GM18498 (cell line): ENCODE measurements around the gene HOXA5.

Source experiments
- ATAC-seq: cut with Tn5 transposase; IDR thresholded peaks from one replicate; pipeline ENCODE4 v1.9.1; 2021; ENCODE audit warnings: mild to moderate bottlenecking, moderate library complexity; ENCODE audit not compliant: unreplicated experiment

HOXA5 gene

DNA sequence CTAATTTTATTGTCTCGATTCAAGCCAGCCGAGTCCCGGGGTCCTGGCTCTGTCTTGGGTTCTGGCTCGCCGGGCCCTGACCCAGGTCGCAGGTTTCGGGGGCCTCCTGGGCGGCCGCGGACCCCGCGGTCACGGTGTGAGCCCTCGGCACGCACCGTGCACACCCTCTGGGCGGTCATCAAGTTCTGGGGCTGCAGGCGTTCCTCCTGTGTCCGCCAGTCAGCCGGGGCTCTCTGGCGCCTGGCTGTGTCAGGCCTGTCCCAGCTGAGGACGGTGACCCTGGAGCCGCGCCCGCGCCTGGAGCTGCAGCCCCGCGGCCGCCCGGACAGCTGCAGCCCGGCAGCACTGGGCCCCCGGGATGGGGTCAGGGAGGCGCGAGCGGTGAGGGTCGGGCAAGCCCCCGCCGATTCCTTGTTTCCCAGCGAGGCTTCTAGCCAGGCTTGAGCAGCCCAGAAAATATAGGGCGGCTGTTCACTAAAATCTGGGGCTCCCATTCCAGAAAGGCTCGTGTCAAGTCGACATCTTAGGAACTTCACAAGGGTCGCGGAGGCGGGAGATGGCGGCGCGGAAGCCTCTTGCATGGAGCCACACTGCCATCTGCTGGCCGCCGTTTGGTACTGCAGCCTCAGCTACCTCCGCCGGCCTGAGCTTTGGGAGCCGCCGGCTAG is 17.2 kb upstream of the HOXA5 start:
- ATAC-seq: peak; percentile 62

DNA sequence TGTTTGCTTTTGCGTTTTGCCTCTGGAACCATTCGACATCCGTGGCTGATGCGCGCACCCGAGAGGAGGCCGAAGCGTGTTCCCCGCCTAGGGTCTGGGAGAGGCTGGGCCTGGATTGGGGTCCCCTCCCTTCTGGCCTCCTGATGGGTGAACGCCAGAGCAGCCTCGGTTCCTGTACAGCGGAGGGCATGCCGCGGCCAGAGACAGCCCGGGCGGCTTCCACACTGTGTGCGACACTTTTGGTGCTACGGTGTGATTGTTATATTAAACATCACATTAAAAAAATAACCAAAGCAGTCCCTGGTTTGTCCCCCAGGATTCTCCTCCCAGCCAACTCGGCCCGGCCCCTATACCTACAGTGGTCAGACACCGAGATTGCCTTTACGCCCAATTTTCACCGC is 16.7 kb upstream of the HOXA5 start:
- no peak for ATAC-seq

DNA sequence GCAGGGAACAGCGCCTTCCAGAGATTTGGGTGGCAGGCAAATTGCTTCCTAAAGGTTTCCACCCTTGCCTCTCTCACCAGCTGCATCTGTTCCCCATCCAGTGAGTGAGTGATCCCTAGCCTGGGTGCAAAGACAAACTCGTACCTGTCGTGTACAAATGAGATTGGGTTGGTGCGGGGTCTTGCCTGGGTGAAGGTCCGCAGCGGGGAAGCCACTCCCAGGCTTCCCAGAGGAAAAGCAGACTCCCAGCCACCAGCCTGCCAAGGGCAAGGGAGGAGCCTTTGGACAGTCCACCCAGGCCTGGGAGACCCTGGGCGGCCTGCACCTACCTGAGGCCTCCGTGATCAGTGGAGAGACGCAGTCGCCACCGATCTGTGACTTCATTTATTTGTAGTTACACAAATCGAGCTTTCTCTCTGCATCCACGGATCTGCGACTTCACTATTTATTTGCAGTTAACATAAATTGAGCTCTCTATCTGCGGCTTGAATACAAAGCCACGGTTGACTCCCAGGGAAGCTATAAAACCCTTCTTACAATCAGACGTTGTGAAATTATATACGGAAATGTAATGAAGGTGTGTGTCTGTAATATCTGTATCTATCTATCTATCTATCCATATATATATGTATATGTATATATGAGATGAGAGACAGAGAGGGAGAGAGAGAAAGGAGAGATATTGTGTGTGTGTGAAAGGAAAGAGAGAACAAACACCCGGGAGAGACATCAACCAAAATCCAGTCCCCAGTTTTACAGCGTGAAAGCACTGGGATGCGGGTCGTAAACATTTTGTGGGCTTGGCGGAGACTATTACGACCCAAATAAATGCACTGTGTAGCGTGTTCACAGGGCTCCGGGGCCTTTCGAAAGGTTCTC is 16.0 kb upstream of the HOXA5 start:
- ATAC-seq: no peak

DNA sequence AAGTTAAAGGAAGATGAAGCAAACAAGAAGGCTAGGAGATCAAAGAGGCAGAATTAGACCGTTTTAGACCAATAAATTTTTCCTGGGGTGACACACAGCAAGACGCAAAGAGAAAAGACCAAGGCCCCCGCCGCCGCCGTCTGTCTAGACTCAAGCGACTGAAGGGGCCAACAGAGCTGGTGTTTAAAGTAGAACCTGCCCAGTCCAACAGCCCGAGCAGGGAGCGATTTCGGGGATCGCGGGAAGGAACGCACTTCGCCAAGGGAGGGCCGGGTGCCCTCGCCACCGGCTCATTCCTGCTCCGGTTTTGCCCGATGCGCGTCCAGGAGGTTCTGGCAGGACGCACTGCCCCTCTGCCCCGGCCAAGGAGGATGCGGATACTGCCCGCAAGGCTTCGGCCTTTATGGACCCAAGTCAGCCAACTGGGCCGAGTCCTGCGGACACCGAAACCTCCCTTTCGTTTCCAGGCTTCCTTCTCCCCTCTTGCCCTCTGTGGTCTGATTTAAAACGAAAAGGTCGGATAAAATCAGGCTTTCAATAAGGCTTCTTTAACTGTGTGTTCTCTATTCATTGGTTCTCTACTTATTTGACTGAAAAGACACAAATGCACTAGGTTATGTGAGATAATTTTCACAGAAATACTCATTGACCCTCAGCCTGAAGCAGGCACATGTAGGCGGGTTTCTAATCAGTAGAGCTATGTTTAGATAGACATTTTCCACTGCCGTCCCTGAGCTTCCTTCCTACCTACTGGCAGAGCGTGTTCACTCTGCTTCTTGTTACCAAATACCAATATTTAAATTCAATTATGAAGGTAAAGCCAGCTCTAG is 15.2 kb upstream of the HOXA5 start:
- no peak for ATAC-seq

DNA sequence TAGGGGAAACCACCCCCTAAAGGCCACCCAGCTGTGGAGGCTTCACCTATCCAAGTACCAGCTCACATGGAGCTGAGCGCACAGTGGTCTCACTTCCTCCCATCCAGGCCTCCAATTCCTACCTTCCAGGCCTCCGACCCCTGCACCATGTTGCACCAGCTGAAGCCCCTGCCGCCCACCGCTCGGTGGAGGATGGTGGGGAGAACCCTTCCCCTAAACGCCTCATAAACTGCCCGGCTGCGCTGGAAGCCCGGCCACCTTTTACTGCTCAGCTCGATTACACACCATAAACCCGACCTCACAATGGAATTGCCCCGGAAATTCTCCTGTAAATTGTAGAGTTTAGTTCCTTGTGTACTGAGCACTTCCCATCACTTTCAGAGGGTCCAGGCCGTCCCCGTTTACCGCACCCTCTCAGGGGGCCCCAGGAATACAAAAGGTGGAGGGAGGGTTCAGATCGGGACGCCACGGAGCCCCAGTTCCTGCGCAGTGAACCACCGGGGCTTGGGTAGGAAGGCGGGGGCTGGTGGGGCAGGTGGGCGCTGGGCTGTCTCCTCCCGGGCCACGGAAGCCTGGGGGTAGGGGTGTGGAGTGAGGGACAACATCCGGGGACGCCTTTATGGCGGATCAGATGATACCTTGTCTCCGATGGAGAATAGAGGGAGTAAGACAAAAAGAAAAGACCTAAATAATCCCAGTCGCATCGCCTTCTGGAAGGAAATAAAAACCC is 14.4 kb upstream of the HOXA5 start:
- no peak for ATAC-seq

DNA sequence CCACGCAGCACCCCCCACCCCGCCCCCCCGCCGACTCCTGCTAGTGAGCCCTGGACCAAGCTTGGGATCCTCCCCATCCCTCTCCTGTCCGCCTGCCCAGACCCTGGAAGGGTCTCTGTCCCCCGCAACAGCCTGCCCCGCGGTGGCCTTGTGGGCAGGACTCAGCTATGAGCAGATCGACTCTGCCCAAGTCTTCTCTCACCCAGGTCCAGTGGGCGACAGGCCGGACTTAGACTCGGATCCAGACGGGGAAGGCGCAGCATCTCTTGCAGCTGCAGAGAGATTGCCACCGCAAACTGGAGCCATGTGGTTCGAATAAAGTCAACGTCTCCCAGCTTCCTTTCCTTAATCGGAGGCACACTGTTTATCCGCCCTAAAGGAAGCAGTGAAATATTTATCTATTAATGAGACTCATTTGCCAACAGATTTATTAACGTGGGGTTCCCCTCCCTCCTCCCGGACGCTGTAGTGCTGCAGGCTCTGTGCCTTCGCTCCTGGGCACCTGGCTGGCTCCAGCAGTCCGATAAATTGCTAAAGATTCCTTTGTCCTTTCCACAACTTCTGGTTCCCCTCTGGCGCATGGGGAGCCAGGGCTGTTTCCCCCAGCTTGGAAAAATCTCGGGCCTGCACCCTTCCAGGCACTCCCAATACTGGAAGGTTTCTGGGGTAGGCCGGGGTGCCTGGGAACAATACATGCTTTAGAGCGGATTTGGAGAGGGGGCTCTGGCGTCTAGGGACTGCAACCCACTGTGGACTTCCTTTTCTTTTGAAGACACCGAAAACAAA is 13.6 kb upstream of the HOXA5 start:
- no peak for ATAC-seq

DNA sequence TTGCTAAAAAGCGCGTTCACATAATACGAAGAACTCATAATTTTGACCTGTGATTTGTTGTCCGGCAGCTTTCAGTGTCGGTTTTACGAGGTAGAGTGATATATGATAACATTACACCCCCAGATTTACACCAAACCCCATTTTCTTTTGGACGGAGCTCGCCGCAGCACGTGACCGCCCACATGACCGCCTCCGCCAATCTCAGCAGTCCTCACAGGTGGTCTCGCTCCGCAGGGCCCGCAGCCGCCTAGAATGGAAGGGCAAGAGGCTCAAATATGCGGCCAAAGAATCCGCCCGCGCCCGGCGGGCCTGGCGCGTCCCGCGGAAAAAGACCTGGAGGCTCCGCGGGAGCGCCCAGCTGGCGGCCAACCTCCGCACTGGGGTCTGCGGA is 13.0 kb upstream of the HOXA5 start, which contains the start of gene HOXA7:
HOXA7 (minus strand) TSS at position 168 of the 391 bp plus-strand sequence; CDS start at position 38, 130 bp downstream.
- ATAC-seq: no peak

DNA sequence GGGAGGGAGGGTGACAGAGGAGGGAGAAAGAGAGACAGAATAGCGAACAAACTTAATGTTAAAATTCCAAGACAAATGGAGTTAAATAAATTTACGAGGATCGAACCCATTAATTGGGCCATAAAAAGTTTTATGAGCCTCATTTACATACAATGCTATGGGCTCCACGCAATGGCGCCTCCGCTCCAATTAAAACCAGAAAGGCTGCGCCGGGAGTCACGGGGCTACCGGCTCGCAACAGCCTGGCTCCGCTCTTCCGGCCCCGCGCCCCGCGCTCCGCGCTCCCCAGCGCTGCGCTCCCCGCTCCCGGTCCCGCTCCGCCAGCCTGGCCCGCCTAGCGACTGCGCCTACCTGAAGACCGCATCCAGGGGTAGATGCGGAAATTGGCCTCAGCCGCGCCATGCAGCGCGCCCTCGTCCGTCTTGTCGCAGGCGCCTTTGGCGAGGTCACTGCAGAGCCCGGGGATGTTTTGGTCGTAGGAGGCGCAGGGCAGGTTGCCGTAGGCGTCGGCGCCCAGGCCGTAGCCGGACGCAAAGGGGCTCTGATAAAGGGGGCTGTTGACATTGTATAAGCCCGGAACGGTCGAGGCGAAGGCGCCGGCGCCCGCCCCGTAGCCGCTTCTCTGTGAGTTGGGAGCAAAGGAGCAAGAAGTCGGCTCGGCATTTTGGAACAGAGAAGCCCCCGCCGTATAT is 12.5 kb upstream of the HOXA5 start:
- ATAC-seq: no peak

DNA sequence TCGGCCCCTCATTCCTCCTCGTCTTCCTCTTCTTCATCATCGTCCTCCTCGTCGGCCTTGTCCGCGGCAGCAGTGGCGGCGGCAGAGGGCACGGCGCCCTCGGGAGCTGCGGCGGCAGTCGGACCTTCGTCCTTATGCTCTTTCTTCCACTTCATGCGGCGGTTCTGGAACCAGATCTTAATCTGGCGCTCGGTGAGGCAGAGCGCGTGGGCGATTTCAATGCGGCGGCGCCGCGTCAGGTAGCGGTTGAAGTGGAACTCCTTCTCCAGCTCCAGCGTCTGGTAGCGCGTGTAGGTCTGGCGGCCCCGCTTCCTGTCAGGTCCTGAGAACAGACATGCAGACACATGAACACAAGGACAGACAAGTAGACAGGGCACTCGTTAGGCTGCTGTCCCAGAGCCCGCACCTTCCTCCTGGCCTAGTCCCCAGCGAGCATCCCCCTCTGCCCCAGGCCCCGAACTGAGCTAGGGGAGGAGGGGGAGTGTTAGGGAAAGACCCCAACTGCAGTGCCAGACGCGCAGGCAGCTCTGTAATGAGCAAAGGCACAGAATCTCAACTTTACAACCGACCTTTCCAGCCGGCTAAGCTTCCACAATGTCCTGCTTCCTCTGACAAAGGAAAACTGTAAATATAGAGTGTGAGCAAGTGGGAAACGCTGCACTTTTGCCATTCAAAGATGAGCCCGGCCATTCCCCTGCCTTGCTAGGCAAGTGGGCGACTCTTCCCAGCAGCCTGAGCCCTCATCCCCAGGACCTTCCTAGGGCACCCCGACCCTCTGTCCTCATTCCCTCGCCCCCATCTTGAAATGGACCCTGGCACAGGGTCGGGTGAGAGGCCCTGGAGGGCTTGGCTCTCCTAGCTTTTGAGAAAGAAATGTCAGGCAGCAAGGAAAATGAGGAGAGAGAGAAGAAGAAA is 11.7 kb upstream of the HOXA5 start:
- no peak for ATAC-seq

DNA sequence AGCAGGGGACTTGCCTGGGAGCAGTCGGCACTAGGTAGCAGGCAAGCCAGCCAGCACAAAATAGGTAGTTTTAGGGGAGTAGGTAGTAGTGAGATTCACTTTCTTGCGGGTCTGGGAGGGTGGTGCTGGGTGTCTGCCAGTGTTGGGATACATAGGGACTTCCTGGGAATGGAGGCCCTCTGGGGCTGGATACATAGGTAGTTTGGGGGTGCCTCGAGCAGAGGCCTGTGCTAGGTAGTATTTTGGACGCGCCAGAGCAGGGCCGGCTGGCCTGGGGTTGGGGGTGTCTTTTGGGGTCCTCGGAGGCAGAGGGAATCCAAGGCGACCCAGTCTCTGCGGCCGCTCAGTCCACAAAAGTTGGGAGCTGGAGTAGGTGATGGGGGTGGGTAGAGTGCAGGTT is 10.9 kb upstream of the HOXA5 start:
- ATAC-seq: no peak

DNA sequence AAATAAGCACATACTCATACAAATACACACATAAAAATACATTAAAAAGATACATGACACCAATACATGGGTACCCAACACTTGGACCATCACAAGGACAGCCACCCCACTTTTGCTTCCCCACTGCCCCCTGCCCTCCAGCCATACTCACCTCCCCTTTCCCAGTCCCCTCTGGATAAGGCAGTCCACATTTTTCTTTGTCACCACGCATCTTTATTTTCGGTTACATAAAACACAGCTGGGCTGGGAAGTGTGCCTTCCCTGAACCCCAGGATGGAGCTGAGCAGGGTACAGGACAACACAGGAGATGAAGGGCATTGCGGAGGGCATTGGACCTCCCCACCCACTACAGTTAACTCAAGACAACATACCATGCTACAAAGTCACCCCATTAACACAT is 10.0 kb upstream of the HOXA5 start:
- ATAC-seq: no peak

DNA sequence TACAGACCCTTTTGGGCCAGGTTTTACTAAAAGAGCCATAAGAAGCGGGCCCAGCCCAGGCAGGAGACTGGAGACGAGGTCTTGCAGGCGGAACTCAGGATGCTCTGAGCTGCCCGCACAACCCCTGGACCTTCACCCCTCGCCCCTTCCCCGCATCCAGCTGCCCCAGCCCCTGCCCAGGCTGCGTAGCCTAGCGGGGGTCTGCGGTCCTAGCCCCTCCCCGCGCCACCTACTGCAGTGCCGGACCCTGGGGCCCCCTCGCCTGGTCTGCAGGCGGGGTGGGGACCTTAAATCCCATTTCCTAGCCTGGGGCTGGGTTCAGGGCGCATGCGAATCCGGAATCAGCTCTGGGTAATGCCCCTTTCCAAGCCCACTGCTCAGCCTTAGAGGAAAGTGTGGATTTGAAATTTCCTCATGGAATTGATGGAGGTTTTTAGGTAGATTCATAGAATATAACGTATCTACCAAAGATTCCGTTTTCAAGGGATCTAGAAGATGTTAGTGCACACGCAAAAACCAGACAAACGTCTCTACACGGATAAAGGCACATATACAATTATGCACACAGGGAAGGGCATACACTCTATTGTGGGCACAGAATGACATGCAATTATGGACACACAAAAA is 9.4 kb upstream of the HOXA5 start:
- ATAC-seq: no peak

DNA sequence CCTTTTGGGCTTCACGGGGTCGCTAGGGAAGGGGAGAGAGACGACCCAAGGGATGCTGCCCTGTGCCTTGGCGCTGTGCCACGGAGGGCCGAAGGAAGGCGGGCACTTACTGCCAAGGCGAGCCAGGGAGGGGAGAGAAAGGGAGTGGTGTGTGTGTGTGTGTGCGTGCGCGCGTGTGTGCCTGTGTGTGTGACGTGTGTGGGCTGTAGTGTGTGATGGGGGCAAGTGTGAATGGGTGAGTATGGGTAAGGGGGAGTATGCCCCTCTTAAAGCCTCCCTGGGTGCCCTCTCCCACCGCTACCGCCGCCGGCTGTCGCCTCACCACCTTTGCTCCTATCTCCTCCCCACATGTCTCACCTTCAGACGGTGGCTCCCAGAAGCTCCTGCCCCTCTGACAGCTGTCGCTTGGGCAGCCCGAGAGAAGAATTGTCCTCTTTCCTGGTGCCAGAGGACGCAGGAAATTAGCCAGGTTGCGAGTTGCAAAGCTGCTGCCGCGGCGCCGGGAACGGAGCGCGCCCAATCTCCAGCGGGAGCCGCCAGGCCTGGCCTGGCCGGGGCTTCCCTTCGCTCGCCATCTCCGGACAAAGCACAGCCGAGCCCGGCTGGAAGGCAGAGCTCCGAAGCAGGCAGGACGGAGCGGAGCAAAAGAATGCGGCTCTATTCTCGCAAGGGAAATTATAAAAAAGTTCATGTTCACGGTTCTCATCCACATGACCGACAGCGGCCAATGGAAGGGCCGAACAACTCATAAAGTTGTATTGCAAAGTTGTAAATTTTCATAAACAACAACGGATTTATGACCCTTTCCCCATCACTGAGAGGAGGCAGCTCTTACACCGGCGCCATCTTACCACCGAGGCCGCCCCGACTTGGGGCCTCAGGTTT is 8.7 kb upstream of the HOXA5 start, which contains the start of gene HOXA3:
HOXA3 (minus strand) TSS at position 653 of the 885 bp plus-strand sequence. CDS start 41,943 bp downstream, outside the sequence.
- no peak for ATAC-seq

DNA sequence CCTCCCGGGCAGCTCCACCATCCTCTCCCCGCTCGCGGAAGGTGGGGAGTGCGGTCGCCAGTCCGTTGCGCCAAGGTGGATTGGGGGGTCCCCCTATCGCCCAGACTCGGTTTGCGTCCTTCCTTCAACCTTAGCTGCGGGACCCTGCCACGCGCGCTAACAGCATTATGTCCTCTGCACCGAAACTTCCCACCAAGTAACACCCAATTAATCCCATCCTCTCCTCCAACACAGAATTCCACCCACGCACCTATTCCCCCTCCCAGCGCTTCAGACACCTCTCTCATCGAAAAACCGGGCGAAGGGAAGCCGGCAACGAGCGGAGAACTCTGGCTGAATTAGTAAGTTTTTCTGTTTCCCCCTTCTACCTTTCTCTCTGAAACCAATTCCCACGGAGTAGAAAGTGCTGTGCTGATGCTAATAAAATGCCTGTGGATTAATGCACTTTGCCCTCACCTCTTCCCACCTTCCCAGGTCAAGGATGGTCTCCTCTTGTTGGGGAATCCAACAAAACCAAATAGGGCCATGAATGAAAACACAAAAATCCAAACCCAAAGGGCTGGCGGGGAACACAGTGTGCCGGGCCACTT is 8.0 kb upstream of the HOXA5 start:
- no peak for ATAC-seq

DNA sequence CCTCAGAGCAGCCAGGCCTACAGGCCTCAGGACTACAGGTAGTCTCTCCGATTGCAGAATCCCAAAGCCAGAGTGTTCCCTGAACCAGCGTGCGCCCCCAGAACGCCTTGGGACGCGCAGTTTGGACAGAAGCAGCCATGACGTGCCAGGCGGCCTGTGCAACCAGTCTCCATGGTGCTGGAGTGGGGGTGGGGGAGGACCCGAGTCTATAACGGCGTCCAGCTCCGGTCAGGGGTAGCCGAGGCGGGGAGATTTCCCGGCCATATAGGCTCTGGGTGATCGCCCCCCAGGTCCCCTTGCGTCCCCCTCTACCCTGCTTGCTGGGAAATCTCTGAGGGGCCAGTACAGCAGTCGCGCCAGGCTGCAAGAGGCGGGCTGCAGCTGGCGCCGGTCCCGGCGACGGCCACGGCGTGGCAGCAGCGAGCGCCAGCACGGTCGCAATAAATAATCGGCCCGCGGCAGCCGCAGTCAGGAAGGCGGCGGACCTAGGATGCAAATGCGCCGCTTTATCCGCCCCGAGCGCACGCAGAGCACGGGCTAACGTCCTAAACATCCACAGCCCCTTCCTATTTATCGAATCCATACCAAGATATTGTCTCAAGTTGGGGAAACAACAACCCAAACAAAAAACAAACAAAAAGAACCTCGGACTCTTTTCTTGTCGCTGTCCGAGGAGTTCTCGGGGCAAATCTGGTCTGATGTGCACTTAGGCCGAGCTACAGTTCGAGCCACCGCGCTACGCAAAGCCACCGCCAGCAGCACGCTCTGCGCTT is 7.3 kb upstream of the HOXA5 start:
- peak; percentile 90 for ATAC-seq
